Fibroblast of the aortic adventitia (primary cell): ENCODE results near the gene TXNL4A. TPM values are rescaled to one million over a fixed set of nuclear protein-coding genes. Genes with fewer than 3 reads are reported as not detected.

Experiments used
- DNase-seq: peaks from one replicate; pipeline ENCODE4 v3.0.0-alpha.2; 2010; ENCODE audit warnings: low read depth
- H3K4me3 ChIP-seq: 2 replicates; pipeline ENCODE4 v1.5.1; 2011; ENCODE audit warnings: low read depth, mild to moderate bottlenecking, control low read depth, low read length, moderate library complexity
- CTCF ChIP-seq: IDR thresholded peaks from 2 replicates; pipeline ENCODE4 v1.5.1; 2011; ENCODE audit warnings: mild to moderate bottlenecking, low read length, control low read depth, inconsistent platforms; ENCODE audit not compliant: insufficient read depth
- total RNA-seq: library from RNA; depleted of rRNA; stranded (reverse); fragments of >200 nt; gene quantifications from 2 replicates; pipeline ENCODE4 v1.2.3, GENCODE V29; 2012; ENCODE audit warnings: low replicate concordance

TXNL4A gene
- total RNA-seq, result 54.6 and 62.2 TPM in 2 replicates

GRCh38 chr18:79988451-79989194 lies at the start of gene TXNL4A:
Gene TXNL4A, minus strand, starts transcription at chr18:79988563. Its CDS starts 171 bp downstream, at chr18:79988392.
- DNase-seq, result peak; percentile 81
- H3K4me3 ChIP-seq, result peak within 1 kb of the TSS; percentile 98
- TF ChIP-seq CTCF, result no peak

GRCh38 chr18:80037300-80037699 lies 48.9 kb upstream of the TXNL4A start:
- no peak overlapping the region for H3K4me3 ChIP-seq
- TF ChIP-seq CTCF, result no peak
- no peak for DNase-seq

- no peak overlapping the region for H3K4me3 ChIP-seq
- no peak for DNase-seq
- no peak for TF ChIP-seq CTCF
These were observed 47.6 kb upstream of the TXNL4A start for GRCh38 chr18:80035997-80036396.

- TF ChIP-seq CTCF, result no peak
- peak overlapping the region; percentile 96 for H3K4me3 ChIP-seq
- DNase-seq, result peak; percentile 16
These were observed 46.6 kb upstream of the TXNL4A start for GRCh38 chr18:80034852-80035406.

GRCh38 chr18:80034068-80034851 lies 45.9 kb upstream of the TXNL4A start, which contains the start of gene RBFA:
Gene RBFA, plus strand, starts transcription at chr18:80034434. Its CDS starts 62 bp downstream, at chr18:80034496.
- H3K4me3 ChIP-seq, result peak within 1 kb of the TSS; percentile 96
- DNase-seq, result peak; percentile 97
- TF ChIP-seq CTCF, result no peak

- no peak for TF ChIP-seq CTCF
- DNase-seq, result no peak
- H3K4me3 ChIP-seq, result peak overlapping the region; percentile 84
These were observed 45.1 kb upstream of the TXNL4A start for GRCh38 chr18:80033181-80034067.
